A549 (cell line): ENCODE measurements around the gene ROBO3.

ENCODE experiments used
- CTCF ChIP-seq: fragments of >200 bp; sonication (Bioruptor Twin); formaldehyde crosslinking; IDR thresholded peaks from 3 replicates; pipeline ENCODE4 v1.5.1; 2016
- EHMT2 ChIP-seq: fragments of 200-600 bp; sonication (generic); IDR thresholded peaks from 2 replicates; pipeline ENCODE4 v1.6.1; 2016; ENCODE audit warnings: antibody characterized with exemption, low read depth, mild to moderate bottlenecking, moderate library complexity
- JUNB ChIP-seq: fragments of >200 bp; sonication (Bioruptor Twin); formaldehyde crosslinking; IDR thresholded peaks from 2 replicates; pipeline ENCODE4 v1.6.1; 2016
- KDM1A ChIP-seq: fragments of 200-600 bp; sonication (generic); IDR thresholded peaks from 2 replicates; pipeline ENCODE4 v1.6.1; 2016; ENCODE audit warnings: low read depth, mild to moderate bottlenecking
- NPAS2 ChIP-seq: fragments of 250-450 bp; sonication (Bioruptor Pico); IDR thresholded peaks from 2 replicates; pipeline ENCODE4 v1.8.0; 2022; ENCODE audit warnings: mild to moderate bottlenecking, moderate library complexity, borderline replicate concordance
- POLR2A ChIP-seq: IDR thresholded peaks from 2 replicates; pipeline ENCODE4 v1.6.1; 2012; ENCODE audit warnings: mild to moderate bottlenecking, low read length
- RAD21 ChIP-seq, 2 experiments: fragments of >200 bp in 1 of 2; sonication (Bioruptor Twin) in 1 of 2; formaldehyde crosslinking in 1 of 2; IDR thresholded peaks in 1 of 2; conservative IDR thresholded peaks in 1 of 2; 2 replicates in 1 of 2; 3 replicates in 1 of 2; pipeline ENCODE4 v1.6.1; 2012 to 2018; ENCODE audit warnings: inconsistent platforms in 1 of 2
- REST ChIP-seq: fragments of 200-600 bp; sonication (generic); IDR thresholded peaks from 2 replicates; pipeline ENCODE4 v1.6.1; 2016; ENCODE audit warnings: antibody characterized with exemption, mild to moderate bottlenecking, moderate library complexity
- RFX5 ChIP-seq: fragments of 450-650 bp; IDR thresholded peaks from 2 replicates; pipeline ENCODE4 v1.7.1; 2014; ENCODE audit warnings: antibody characterized with exemption, mild to moderate bottlenecking, moderate library complexity
- RNF2 ChIP-seq: fragments of 200-600 bp; sonication (generic); IDR thresholded peaks from 2 replicates; pipeline ENCODE4 v1.6.1; 2016; ENCODE audit warnings: low read depth, mild to moderate bottlenecking, antibody characterized with exemption, moderate library complexity, borderline replicate concordance
- ZC3H11A ChIP-seq: fragments of 450-650 bp; IDR thresholded peaks from 2 replicates; pipeline ENCODE4 v1.6.1; 2014; ENCODE audit warnings: antibody characterized with exemption, mild to moderate bottlenecking

- no peak for TF ChIP-seq POLR2A
- no peak for TF ChIP-seq JUNB
- no peak for TF ChIP-seq CTCF
- no peak for TF ChIP-seq KDM1A
- TF ChIP-seq RNF2, result no peak
- TF ChIP-seq NPAS2 (CRISPR knock-in tag), result no peak
- no peak for TF ChIP-seq ZC3H11A
- TF ChIP-seq RAD21 (conservative IDR thresholded peaks at IDR 0.05 in 1 of 2, IDR thresholded peaks at IDR 0.05 in 1 of 2), result no peak
- TF ChIP-seq REST, result no peak
- no peak for TF ChIP-seq EHMT2
- TF ChIP-seq RFX5, result no peak
Observed at GRCh38 chr11:124872741-124873140, 7.5 kb downstream of the ROBO3 start.
